Kidney capillary endothelial cell (primary cell): ENCODE results near the gene ADIPOR2.
A peak's percentile ranks its signal among the peaks of the same experiment; 100 is the strongest.

ENCODE experiments used
- DNase-seq: peaks from one replicate; pipeline ENCODE4 v3.0.0-alpha.2; 2018; ENCODE audit warnings: low spot score

ADIPOR2 gene

GRCh38 chr12:1799051-1799881, 108.4 kb downstream of the ADIPOR2 start:
- no peak for DNase-seq

- no peak for DNase-seq
Measured at GRCh38 chr12:1799882-1800400, 109.1 kb downstream of the ADIPOR2 start.

- DNase-seq, result no peak
Measured at GRCh38 chr12:1800401-1801302, 109.8 kb downstream of the ADIPOR2 start.

GRCh38 chr12:1801303-1801975, 110.6 kb downstream of the ADIPOR2 start:
- DNase-seq, result no peak

GRCh38 chr12:1803736-1804135, 112.9 kb downstream of the ADIPOR2 start:
- DNase-seq, result no peak

GRCh38 chr12:1804545-1805332, 113.9 kb downstream of the ADIPOR2 start:
- peak; percentile 87 for DNase-seq

- DNase-seq, result no peak
Measured at GRCh38 chr12:1805441-1806081, 114.7 kb downstream of the ADIPOR2 start.

GRCh38 chr12:1806301-1807086, 115.6 kb downstream of the ADIPOR2 start:
- DNase-seq, result no peak

- no peak for DNase-seq
Measured at GRCh38 chr12:1807087-1807860, 116.4 kb downstream of the ADIPOR2 start.

- no peak for DNase-seq
Measured at GRCh38 chr12:1808036-1808797, 117.3 kb downstream of the ADIPOR2 start.

- DNase-seq, result no peak
Measured at GRCh38 chr12:1808798-1809480, 118.1 kb downstream of the ADIPOR2 start.

- no peak for DNase-seq
Measured at GRCh38 chr12:1809591-1810190, 118.8 kb downstream of the ADIPOR2 start.

- DNase-seq, result no peak
Measured at GRCh38 chr12:1810201-1810930, 119.5 kb downstream of the ADIPOR2 start.

GRCh38 chr12:1810931-1811280, 120.0 kb downstream of the ADIPOR2 start:
- no peak for DNase-seq

GRCh38 chr12:1811281-1811947, 120.5 kb downstream of the ADIPOR2 start:
- no peak for DNase-seq

GRCh38 chr12:1811948-1812291, 121.0 kb downstream of the ADIPOR2 start:
- no peak for DNase-seq
